H1 (cell line): ENCODE measurements around the gene PODN. TPM values are rescaled to one million over a fixed set of nuclear protein-coding genes. Genes with fewer than 3 reads are reported as not detected.

ENCODE experiments used
- CTCF ChIA-PET: fragments of 300-600 bp; sonication (Branson Sonifier 250); formaldehyde crosslinking; loops from one replicate; lab custom pipeline; 2021; ENCODE audit not compliant: partially characterized antibody; lab: Charles Lee
- POLR2A ChIA-PET: fragments of 300-600 bp; sonication (Branson Sonifier 250); formaldehyde crosslinking; loops from one replicate; lab custom pipeline; 2021; ENCODE audit warnings: inconsistent platforms; ENCODE audit not compliant: partially characterized antibody; lab: Charles Lee
- DNase-seq, 2 experiments: peaks; one replicate each; pipeline versions ENCODE4 v3.0.0 to v3.0.0-alpha.2; 2010 to 2022; ENCODE audit warnings: low spot score in 2 of 2, low read depth in 1 of 2, mixed read lengths in 1 of 2
- FAIRE-seq: peaks from 2 replicates; lab custom pipeline; 2011; peaks lifted over from hg19 to GRCh38; lab: Jason Lieb, UNC
- H2AFZ ChIP-seq: 2 replicates; pipeline ENCODE4 v1.8.1; 2012; ENCODE audit warnings: low read length, inconsistent platforms
- H2AK5ac ChIP-seq: 2 replicates; pipeline ENCODE4 v1.6.1; 2013; ENCODE audit warnings: low read depth, low read length
- H2BK120ac ChIP-seq: replicated peaks from 2 replicates; pipeline ENCODE3; 2013; ENCODE audit warnings: low read depth, low read length, inconsistent platforms
- H2BK12ac ChIP-seq: 2 replicates; pipeline ENCODE4 v1.6.1; 2013; ENCODE audit warnings: low read depth, low read length
- H2BK15ac ChIP-seq: 2 replicates; pipeline ENCODE4 v1.6.1; 2013; ENCODE audit warnings: low read length
- H2BK20ac ChIP-seq: 2 replicates; pipeline ENCODE4 v1.6.1; 2013; ENCODE audit warnings: low read length
- H2BK5ac ChIP-seq: 2 replicates; pipeline ENCODE4 v1.6.1; 2013; ENCODE audit warnings: low read depth, low read length
- H3K14ac ChIP-seq: 2 replicates; pipeline ENCODE4 v1.6.1; 2013; ENCODE audit warnings: inconsistent platforms; ENCODE audit not compliant: insufficient read length
- H3K18ac ChIP-seq: 2 replicates; pipeline ENCODE4 v1.6.1; 2013; ENCODE audit warnings: low read length; ENCODE audit errors: extremely low read depth
- H3K23ac ChIP-seq: 2 replicates; pipeline ENCODE4 v1.6.1; 2013; ENCODE audit warnings: inconsistent platforms; ENCODE audit not compliant: insufficient read length
- H3K23me2 ChIP-seq: 2 replicates; pipeline ENCODE4 v1.6.1; 2013; ENCODE audit warnings: low read depth, low read length
- H3K27ac ChIP-seq: 2 replicates; pipeline ENCODE4 v1.6.1; 2011; ENCODE audit warnings: low read depth, low read length, inconsistent platforms
- H3K27me3 ChIP-seq, 4 experiments: replicated peaks in 1 of 4; 1 replicate in 1 of 4; 2 replicates in 3 of 4; pipeline versions ENCODE4 v1.6.1 to v1.8.1; 2011 to 2013; ENCODE audit warnings: low read length in 3 of 4, mild to moderate bottlenecking in 3 of 4, inconsistent platforms in 2 of 4, mixed read lengths in 2 of 4, moderate library complexity in 1 of 4; ENCODE audit not compliant: control insufficient read depth in 3 of 4, insufficient read depth in 3 of 4; ENCODE audit errors: extremely low read depth in 1 of 4
- H3K36me3 ChIP-seq, 4 experiments: 2 replicates each; pipeline versions ENCODE4 v1.6.1 to v1.8.1; 2011 to 2013; ENCODE audit warnings: mild to moderate bottlenecking in 4 of 4, low read length in 3 of 4, moderate library complexity in 2 of 4, control low read depth in 1 of 4, inconsistent platforms in 1 of 4; ENCODE audit not compliant: insufficient read depth in 4 of 4, control insufficient read depth in 2 of 4
- H3K4ac ChIP-seq: replicated peaks from 2 replicates; pipeline ENCODE3; 2013; ENCODE audit warnings: low read length, low read depth, mixed read lengths, inconsistent platforms; ENCODE audit not compliant: insufficient read length
- H3K4me1 ChIP-seq, 4 experiments: replicated peaks in 1 of 4; 1 replicate in 1 of 4; 2 replicates in 3 of 4; pipeline versions ENCODE4 v1.6.1 to v1.8.1; 2011 to 2013; ENCODE audit warnings: low read length in 3 of 4, inconsistent platforms in 2 of 4, mixed read lengths in 1 of 4; ENCODE audit not compliant: insufficient read depth in 4 of 4, control insufficient read depth in 3 of 4
- H3K4me2 ChIP-seq, 2 experiments: 2 replicates each; pipeline versions ENCODE4 v1.6.1 to v1.8.1; 2011 to 2013; ENCODE audit warnings: low read depth in 2 of 2, low read length in 2 of 2, control low read depth in 1 of 2, inconsistent platforms in 1 of 2, mild to moderate bottlenecking in 1 of 2; ENCODE audit not compliant: insufficient read depth in 1 of 2
- H3K4me3 ChIP-seq, 4 experiments: fragments of 200-600, 300-600 bp in 1 of 4; sonication (generic), shearing (Covaris generic), sonication (Bioruptor Twin) in 1 of 4; 2 replicates each; pipeline versions ENCODE4 v1.5.1 to v1.8.1; 2011 to 2016; ENCODE audit warnings: low read length in 4 of 4, low read depth in 3 of 4, control low read depth in 2 of 4, inconsistent platforms in 2 of 4, mild to moderate bottlenecking in 2 of 4, mixed read lengths in 1 of 4, moderate library complexity in 1 of 4; ENCODE audit not compliant: insufficient read depth in 2 of 4; ENCODE audit errors: extremely low read depth in 1 of 4
- H3K56ac ChIP-seq: replicated peaks from 2 replicates; pipeline ENCODE3; 2013; ENCODE audit warnings: low read depth, mild to moderate bottlenecking, mixed read lengths, low read length, inconsistent platforms; ENCODE audit not compliant: insufficient read length
- H3K79me1 ChIP-seq: 2 replicates; pipeline ENCODE4 v1.6.1; 2013; ENCODE audit warnings: low read depth, low read length, control low read depth
- H3K79me2 ChIP-seq, 2 experiments: 2 replicates each; pipeline versions ENCODE4 v1.6.1 to v1.8.1; 2012 to 2013; ENCODE audit warnings: low read length in 2 of 2, mild to moderate bottlenecking in 2 of 2, inconsistent platforms in 1 of 2; ENCODE audit not compliant: insufficient read depth in 2 of 2, control insufficient read depth in 1 of 2
- H3K9ac ChIP-seq, 4 experiments: replicated peaks in 1 of 4; 1 replicate in 1 of 4; 2 replicates in 3 of 4; pipeline versions ENCODE4 v1.6.1 to v1.8.1; 2011 to 2013; ENCODE audit warnings: low read depth in 3 of 4, low read length in 3 of 4, control low read depth in 2 of 4, mild to moderate bottlenecking in 2 of 4, moderate library complexity in 2 of 4, inconsistent platforms in 1 of 4; ENCODE audit errors: extremely low read depth in 1 of 4
- H3K9me3 ChIP-seq, 2 experiments: 2 replicates each; pipeline versions ENCODE4 v1.6.1 to v1.8.1; 2012 to 2013; ENCODE audit warnings: mild to moderate bottlenecking in 2 of 2, moderate library complexity in 2 of 2, control low read depth in 1 of 2, inconsistent platforms in 1 of 2, low read depth in 1 of 2, low read length in 1 of 2, mixed read lengths in 1 of 2; ENCODE audit not compliant: insufficient read depth in 2 of 2
- H4K20me1 ChIP-seq, 2 experiments: replicated peaks in 1 of 2; 2 replicates each; pipeline versions ENCODE3 to v1.8.1; 2011 to 2013; ENCODE audit warnings: inconsistent platforms in 2 of 2, low read length in 2 of 2, mild to moderate bottlenecking in 1 of 2; ENCODE audit not compliant: insufficient read depth in 2 of 2, control insufficient read depth in 1 of 2
- H4K5ac ChIP-seq: 2 replicates; pipeline ENCODE4 v1.6.1; 2013; ENCODE audit warnings: low read length, low read depth, mixed read lengths, inconsistent platforms; ENCODE audit not compliant: insufficient read length
- H4K8ac ChIP-seq: 2 replicates; pipeline ENCODE4 v1.8.0; 2013; ENCODE audit warnings: mild to moderate bottlenecking, moderate library complexity, low read length, inconsistent platforms; ENCODE audit not compliant: insufficient read depth; ENCODE audit errors: extremely low read depth
- H4K91ac ChIP-seq: replicated peaks from 2 replicates; pipeline ENCODE3; 2013; ENCODE audit warnings: low read length, mixed read lengths, inconsistent platforms; ENCODE audit not compliant: insufficient read length
- ASH2L ChIP-seq: fragments of 200-600, 300-600 bp; sonication (generic); IDR thresholded peaks from one replicate; pipeline ENCODE4 v1.7.1; 2017; ENCODE audit warnings: low read length
- ATF3 ChIP-seq: IDR thresholded peaks from 2 replicates; pipeline ENCODE4 v1.6.1; 2011; ENCODE audit warnings: low read depth, mild to moderate bottlenecking, low read length; ENCODE audit not compliant: insufficient read depth
- CEBPB ChIP-seq: IDR thresholded peaks from 2 replicates; pipeline ENCODE4 v1.6.1; 2012; ENCODE audit warnings: low read depth, low read length
- CREB1 ChIP-seq: IDR thresholded peaks from 2 replicates; pipeline ENCODE4 v1.6.1; 2012; ENCODE audit warnings: inconsistent platforms
- FOSL1 ChIP-seq: IDR thresholded peaks from 2 replicates; pipeline ENCODE4 v1.6.1; 2011; ENCODE audit warnings: mild to moderate bottlenecking, low read depth, low read length, moderate library complexity; ENCODE audit not compliant: insufficient read depth
- GTF2F1 ChIP-seq: IDR thresholded peaks from 2 replicates; pipeline ENCODE4 v1.6.1; 2012; ENCODE audit warnings: low read depth, low read length, improper control_type of control experiment, borderline replicate concordance
- KDM5A ChIP-seq: fragments of 200-600 bp; IDR thresholded peaks from 2 replicates; pipeline ENCODE4 v1.7.1; 2012; ENCODE audit warnings: mild to moderate bottlenecking, low read length, inconsistent platforms, mixed read lengths
- SIN3A ChIP-seq, 2 experiments: IDR thresholded peaks in 1 of 2; conservative IDR thresholded peaks in 1 of 2; 2 replicates each; pipeline ENCODE4 v1.6.1; 2011 to 2012; ENCODE audit warnings: low read length in 2 of 2, improper control_type of control experiment in 1 of 2, low read depth in 1 of 2, mild to moderate bottlenecking in 1 of 2
- SIX5 ChIP-seq: IDR thresholded peaks from 2 replicates; pipeline ENCODE4 v1.6.1; 2011; ENCODE audit warnings: mild to moderate bottlenecking, low read depth, low read length
- ZNF274 ChIP-seq: IDR thresholded peaks from 2 replicates; pipeline ENCODE4 v1.7.0; 2012; ENCODE audit warnings: low read length, borderline replicate concordance; ENCODE audit errors: extremely low read depth
- WGBS, 2 experiments: shearing (Covaris generic) in 1 of 2; methylation state at CpG; one replicate each; pipeline versions ENCODE4 v1.1.6 to v1.1.7; 2013 to 2015; ENCODE audit warnings: low lambda C conversion rate in 2 of 2, mixed read lengths in 2 of 2, inconsistent platforms in 1 of 2, low coverage in 1 of 2, missing lambda C conversion rate in 1 of 2; ENCODE audit not compliant: insufficient replicate concordance in 2 of 2, insufficient coverage in 1 of 2, insufficient read length in 1 of 2; ENCODE audit errors: extremely low coverage in 1 of 2, missing lambda C conversion rate in 1 of 2; 5-methylcytosine and 5-hydroxymethylcytosine counted together
- polyA plus RNA-seq, 7 experiments: library from polyadenylated mRNA; depleted of rRNA in 3 of 7; stranded (reverse) in 5 of 7; unstranded in 2 of 7; fragments of >200 nt in 5 of 7; fragments of 200-250 nt in 2 of 7; gene quantifications; 1 replicate in 5 of 7; 2 replicates in 1 of 7; 4 replicates in 1 of 7; pipeline versions ENCODE4 v1.2.1 to v1.2.3, GENCODE V29; 2011 to 2013; ENCODE audit warnings: missing spikeins in 2 of 7, mixed read lengths in 2 of 7
- total RNA-seq: library from RNA; stranded (reverse); fragmentation: NEBNext Ultra II Directional; extraction: Animal tissue kit (Norgen Biotek cat#: 25700); gene quantifications from 2 replicates; pipeline ENCODE4 v1.2.1, GENCODE V29; 2021

Gene PODN
- total and polyA plus RNA-seq, 2 of the 8 experiments (the other 6 are each of a cell fraction or from before 2014, with no cell fraction given): 0.11 to 0.17 TPM

- FAIRE-seq: no peak
- Histone ChIP-seq H3K4ac (no peak overlapping the region), H3K14ac (no peak overlapping the region), H3K36me3 (no peaks in the 10 kb centered on the region), H2AK5ac (no peak overlapping the region), H2BK5ac (no peak overlapping the region; the same call in 1 of the 2 replicates), H3K79me2 (no peaks in the 10 kb centered on the region), H2BK12ac (no peak overlapping the region), H2BK15ac (0 out of 2 replicates have a peak overlapping the region, but pooled peaks have one; percentile 9), H3K56ac (no peak overlapping the region), H3K4me2 (no peak overlapping the region), H3K9me3 (peaks cover 0 to 4% of the 10 kb centered on the region in 2 experiments; a peak in 2 of 4 replicates), H3K27me3 (no peaks in the 10 kb centered on the region), H3K27ac (no peak overlapping the region), H3K18ac (peak overlapping the region; percentile 62; the same call in 1 of the 2 replicates), H3K4me3 (no peak overlapping the region), H2BK120ac (no peak overlapping the region), H4K5ac (peak overlapping the region; percentile 16), H4K8ac (no peak overlapping the region), H4K20me1 (no peaks in the 10 kb centered on the region), H2AFZ (no peak overlapping the region), H3K23me2 (no peaks in the 10 kb centered on the region), H2BK20ac (0 out of 2 replicates have a peak overlapping the region, but pooled peaks have one; percentile 3), H3K79me1 (no peaks in the 10 kb centered on the region), H3K9ac (no peak overlapping the region), H3K4me1 (peaks cover 0 to 18% (median 8%) of the 10 kb centered on the region in 4 experiments; a peak in 5 of 7 replicates), H3K23ac (no peak overlapping the region), H4K91ac (no peak overlapping the region)
- TF ChIP-seq GTF2F1: no peak
- no peak for TF ChIP-seq FOSL1
- TF ChIP-seq ATF3: no peak
- TF ChIP-seq ASH2L: no peak
- TF ChIP-seq SIX5: no peak
- TF ChIP-seq SIN3A (conservative IDR thresholded peaks at IDR 0.05 in 1 of 2, IDR thresholded peaks at IDR 0.05 in 1 of 2; ENCODE audit: low read depth in 1 of 2, low read length in 2 of 2): no peak
- TF ChIP-seq CREB1: no peak
- TF ChIP-seq CEBPB: no peak
- TF ChIP-seq ZNF274: no peak
- TF ChIP-seq KDM5A: no peak
- no peak for DNase-seq
- WGBS, 2 experiments: 92% methylated on average over 23 of the region's 24 CpGs; no CpG with 5 or more reads in 1 of the 2 experiments
- ChIA-PET POLR2A (no interaction called here), CTCF (interaction anchor here (1.0 to 1.2 kb wide), 3 partner anchors 25 to 36 kb away, joined by 3 read pairs; no protein-coding TSS in a partner anchor)
These were observed 52.8 kb downstream of the PODN start for GRCh38 chr1:53114581-53115400.
